Uterus (tissue), 4 donors: ENCODE results near the gene TRPV5. TPM values are rescaled to one million over a fixed set of nuclear protein-coding genes. Genes with fewer than 3 reads are reported as not detected.

Source experiments
- DNase-seq, 2 donors: peaks; one replicate each; pipeline ENCODE4 v3.0.0-alpha.2; 2019 to 2020
- H3K27ac ChIP-seq, 2 donors: fragments of 200-600 bp; sonication (generic); 1 replicate in 1 of 2; 2 replicates in 1 of 2; pipeline ENCODE4 v1.5.1; 2016 to 2018
- H3K27me3 ChIP-seq, 2 donors: fragments of 200-600 bp; sonication (generic); one replicate each; pipeline ENCODE4 v1.5.1; 2018 to 2019; ENCODE audit warnings: control low read depth in 1 of 2
- H3K36me3 ChIP-seq, 2 donors: fragments of 200-600 bp; sonication (generic); one replicate each; pipeline ENCODE4 v1.5.1; 2019; ENCODE audit warnings: control low read depth in 1 of 2
- H3K4me1 ChIP-seq, 2 donors: fragments of 200-600 bp; sonication (generic); one replicate each; pipeline ENCODE4 v1.5.1; 2018 to 2019; ENCODE audit warnings: control low read depth in 1 of 2
- H3K4me3 ChIP-seq, 2 donors: fragments of 200-600 bp; sonication (generic); 1 replicate in 1 of 2; 2 replicates in 1 of 2; pipeline ENCODE4 v1.5.1; 2018 to 2019; ENCODE audit warnings: mild to moderate bottlenecking in 1 of 2
- H3K9me3 ChIP-seq, 2 donors: fragments of 200-600 bp; sonication (generic); one replicate each; pipeline ENCODE4 v1.5.1; 2019; ENCODE audit warnings: control low read depth in 1 of 2
- CTCF ChIP-seq, 4 experiments: fragments of 200-600 bp in 2 of 4; fragments of 450-650 bp in 2 of 4; sonication (generic) in 2 of 4; IDR thresholded peaks; one replicate each; pipeline ENCODE4 v1.5.1; 2016 to 2019; ENCODE audit warnings: antibody characterized with exemption in 4 of 4, mild to moderate bottlenecking in 2 of 4, moderate library complexity in 1 of 4
- POLR2A ChIP-seq, 2 donors: fragments of 450-650 bp; IDR thresholded peaks; one replicate each; pipeline ENCODE4 v1.6.1; 2016; ENCODE audit warnings: antibody characterized with exemption in 2 of 2, mild to moderate bottlenecking in 1 of 2, moderate library complexity in 1 of 2
- intact Hi-C: fragments of 100-400 bp; cut with DNase I; formaldehyde crosslinking; loops from one replicate; pipeline ENCODE4 v1.15.1; 2023; ENCODE audit warnings: low total_unique reads
- total RNA-seq, 4 donors: library from RNA; depleted of rRNA in 3 of 4; stranded (reverse); fragments of >200 nt in 3 of 4; gene quantifications; one replicate each; pipeline versions ENCODE4 v1.1.0 to v1.2.4, GENCODE V29; 2014 to 2023
- donor health status: DM: yes; HTN: yes; CAD: no.

Gene TRPV5
- total RNA-seq, 4 donors from 2014 or later: 0.34 TPM; not detected in 3

DNA sequence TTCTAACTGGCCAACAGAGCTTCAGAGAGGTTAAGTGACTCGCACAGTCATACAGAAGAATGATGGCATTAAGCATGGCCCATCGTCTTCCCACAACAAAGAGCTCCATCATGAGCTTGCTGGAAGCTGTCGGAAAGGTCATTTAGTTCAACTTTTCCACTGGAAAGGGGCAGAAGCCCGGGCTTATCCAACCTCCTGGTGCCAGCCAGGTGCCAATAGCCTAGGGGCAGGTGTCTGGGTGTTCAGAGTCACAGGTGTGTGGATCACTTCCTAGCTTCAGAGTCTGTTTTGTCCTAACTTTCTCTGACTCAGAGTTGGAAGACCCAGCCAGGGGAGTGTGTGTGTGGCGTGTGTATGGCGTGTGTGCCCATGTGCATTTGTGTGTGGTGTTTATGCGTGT, 46.7 kb downstream of the TRPV5 start:
- intact Hi-C loops: no loop called here
- H3K9me3 ChIP-seq: no peaks in the 10 kb centered on the region
- no peaks in the 10 kb centered on the region for H3K27me3 ChIP-seq
- H3K4me3 ChIP-seq: no peak overlapping the region
- no peak overlapping the region for H3K27ac ChIP-seq
- no peaks in the 10 kb centered on the region for H3K36me3 ChIP-seq
- no peaks in the 10 kb centered on the region for H3K4me1 ChIP-seq
- no peak for TF ChIP-seq POLR2A (IDR thresholded peaks at IDR 0.05)
- no peak for TF ChIP-seq CTCF (IDR thresholded peaks at IDR 0.05)
- DNase-seq: no peak

DNA sequence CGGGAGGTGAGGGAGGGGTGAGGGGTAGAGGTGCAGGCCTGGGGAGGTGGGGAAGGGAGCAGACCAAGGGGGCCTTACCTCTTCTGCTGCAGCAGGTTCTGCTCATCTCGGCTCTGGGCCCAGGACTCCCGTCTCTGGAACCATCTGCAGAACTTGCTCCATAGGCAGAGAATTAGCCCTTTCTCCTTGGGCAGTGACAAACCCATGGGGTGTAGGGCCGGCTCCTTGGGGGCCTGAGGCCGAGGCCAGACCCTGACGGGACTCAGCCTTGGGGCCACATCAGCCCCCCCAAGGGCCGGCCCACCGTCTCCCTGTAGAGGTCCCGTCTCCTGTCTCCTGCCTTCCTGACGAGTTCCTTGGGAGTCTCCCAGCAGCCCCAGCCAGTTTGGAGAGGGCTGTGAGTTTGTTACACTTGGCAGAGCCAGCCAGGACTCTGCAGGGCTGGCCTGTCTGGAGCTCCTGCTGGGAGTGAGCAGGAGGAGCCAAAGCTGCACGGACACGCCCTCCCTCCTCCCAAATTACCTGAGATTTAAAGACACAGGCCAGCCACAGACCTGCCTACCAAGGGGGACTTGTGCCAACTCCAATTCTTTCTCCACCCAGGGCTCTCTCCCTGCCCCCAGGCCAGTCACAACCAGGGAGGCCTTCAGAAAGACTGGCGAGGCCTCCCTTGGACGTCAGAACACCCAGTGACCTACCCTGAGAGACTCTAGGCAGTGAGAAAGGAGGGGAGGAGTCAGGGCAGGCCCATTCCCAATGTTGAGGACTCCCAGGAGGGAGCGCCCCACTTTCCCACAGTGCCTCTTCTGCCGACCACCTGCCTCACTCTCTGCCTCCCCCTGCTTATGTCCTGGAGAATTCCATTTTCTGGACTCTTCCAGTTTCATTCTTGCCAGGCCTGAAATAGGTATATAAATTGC, 48.0 kb downstream of the TRPV5 start, which contains the start of gene TRPV6:
Gene TRPV6, minus strand, starts transcription at position 435 of the 920 bp plus-strand sequence.
- no peak within 1 kb of the TSS for H3K27ac ChIP-seq
- intact Hi-C loops: no loop called here
- H3K4me1 ChIP-seq: no peaks in the 10 kb centered on the region
- no peak for TF ChIP-seq POLR2A (IDR thresholded peaks at IDR 0.05)
- TF ChIP-seq CTCF (IDR thresholded peaks at IDR 0.05): no peak
- no peak within 1 kb of the TSS for H3K4me3 ChIP-seq
- no peaks in the 10 kb centered on the region for H3K9me3 ChIP-seq
- no peaks in the 10 kb centered on the region for H3K27me3 ChIP-seq
- peak in 1 of 2 donors; percentile 8 for DNase-seq
- no peaks in the 10 kb centered on the region for H3K36me3 ChIP-seq

- no peak for TF ChIP-seq CTCF (IDR thresholded peaks at IDR 0.05)
- no peak for TF ChIP-seq POLR2A (IDR thresholded peaks at IDR 0.05)
- no peaks in the 10 kb centered on the region for H3K36me3 ChIP-seq
- H3K4me3 ChIP-seq: no peak overlapping the region
- intact Hi-C loops: no loop called here
- no peaks in the 10 kb centered on the region for H3K27me3 ChIP-seq
- DNase-seq: no peak
- no peak overlapping the region for H3K27ac ChIP-seq
- no peaks in the 10 kb centered on the region for H3K9me3 ChIP-seq
- no peaks in the 10 kb centered on the region for H3K4me1 ChIP-seq
Observed at GRCh38 chr7:142884286-142884640, 49.3 kb downstream of the TRPV5 start.

- Histone ChIP-seq H3K27me3 (no peaks in the 10 kb centered on the region), H3K4me1 (no peaks in the 10 kb centered on the region), H3K4me3 (no peak overlapping the region), H3K27ac (no peak overlapping the region), H3K9me3 (no peaks in the 10 kb centered on the region), H3K36me3 (no peaks in the 10 kb centered on the region)
- TF ChIP-seq POLR2A (IDR thresholded peaks at IDR 0.05) (no peak), CTCF (IDR thresholded peaks at IDR 0.05) (no peak)
- intact Hi-C loops: no loop called here
- DNase-seq: no peak
Observed at GRCh38 chr7:142883571-142884285, 49.8 kb downstream of the TRPV5 start.

GRCh38 chr7:142883145-142883544, 50.4 kb downstream of the TRPV5 start:
- intact Hi-C loops: no loop called here
- DNase-seq: no peak

More at GRCh38 chr7:142883145-142883544, 50.4 kb downstream of the TRPV5 start:
- Histone ChIP-seq H3K36me3 (no peaks in the 10 kb centered on the region), H3K9me3 (no peaks in the 10 kb centered on the region), H3K4me3 (no peak overlapping the region), H3K27me3 (no peaks in the 10 kb centered on the region), H3K4me1 (no peaks in the 10 kb centered on the region), H3K27ac (no peak overlapping the region)
- TF ChIP-seq CTCF (IDR thresholded peaks at IDR 0.05) (no peak), POLR2A (IDR thresholded peaks at IDR 0.05) (no peak)
